Omental fat pad (tissue), 4 donors: Measurements from ENCODE around the gene LSMEM2. TPM values are rescaled to one million over a fixed set of nuclear protein-coding genes. Genes with fewer than 3 reads are reported as not detected.
"Not testable (repeated sequence)": the region's sequence is repeated elsewhere in the genome, so short reads cannot be mapped to it uniquely, and the experiment has no call there.

ENCODE experiments used
- ATAC-seq: fragments of 150-250 bp; one replicate; pipeline ENCODE4 v1.9.1; 2016; ENCODE audit warnings: mild to moderate bottlenecking, moderate library complexity; ENCODE audit not compliant: low FRiP score
- DNase-seq: peaks from one replicate; pipeline ENCODE4 v3.0.0-alpha.2; 2019; ENCODE audit warnings: low spot score
- CTCF ChIP-seq, 3 donors: fragments of 450-650 bp; IDR thresholded peaks; one replicate each; pipeline ENCODE4 v1.5.1; 2016 to 2017; ENCODE audit warnings: antibody characterized with exemption in 3 of 3, mild to moderate bottlenecking in 3 of 3, moderate library complexity in 2 of 3
- total RNA-seq, 4 donors: library from RNA; depleted of rRNA; stranded (reverse); fragments of >200 nt; gene quantifications; one replicate each; pipeline ENCODE4 v1.1.0, GENCODE V29; 2016

The LSMEM2 gene
- total RNA-seq, 4 donors from 2014 or later: not detected

GRCh38 chr3:50241163-50241562 lies 37.7 kb upstream of the LSMEM2 start:
- no peak for TF ChIP-seq CTCF (IDR thresholded peaks at IDR 0.05)
- ATAC-seq (no peak), DNase-seq (no peak)

GRCh38 chr3:50241713-50242380 lies 37.0 kb upstream of the LSMEM2 start:
- TF ChIP-seq CTCF (IDR thresholded peaks at IDR 0.05): no peak
- ATAC-seq (no peak), DNase-seq (no peak)

- DNase-seq (no peak), ATAC-seq (no peak)
- TF ChIP-seq CTCF (IDR thresholded peaks at IDR 0.05): no peak
Measured at GRCh38 chr3:50242381-50242770, 36.5 kb upstream of the LSMEM2 start.

- DNase-seq: no peak
- ATAC-seq: no peak
Measured at GRCh38 chr3:50242851-50243542, 35.9 kb upstream of the LSMEM2 start.

GRCh38 chr3:50243543-50243895 lies 35.4 kb upstream of the LSMEM2 start:
- no peak for TF ChIP-seq CTCF (IDR thresholded peaks at IDR 0.05)
- DNase-seq (no peak), ATAC-seq (no peak)

More at GRCh38 chr3:50242851-50243542, 35.9 kb upstream of the LSMEM2 start:
- no peak for TF ChIP-seq CTCF (IDR thresholded peaks at IDR 0.05)

GRCh38 chr3:50244813-50245212 lies 34.1 kb upstream of the LSMEM2 start:
- DNase-seq, ATAC-seq: not testable (repeated sequence)

- no peak for TF ChIP-seq CTCF (IDR thresholded peaks at IDR 0.05)
- DNase-seq: no peak
Measured at GRCh38 chr3:50245251-50245745, 33.6 kb upstream of the LSMEM2 start.

More at GRCh38 chr3:50245251-50245745, 33.6 kb upstream of the LSMEM2 start:
- ATAC-seq: no peak
